GM19463 (cell line): Measurements from ENCODE around the gene TARDBP.
"Not testable (repeated sequence)": the region's sequence is repeated elsewhere in the genome, so short reads cannot be mapped to it uniquely, and the experiment has no call there.

Experiments
- ATAC-seq: cut with Tn5 transposase; IDR thresholded peaks from one replicate; pipeline ENCODE4 v1.9.1; 2021; ENCODE audit warnings: mild to moderate bottlenecking, moderate library complexity; ENCODE audit not compliant: unreplicated experiment

Gene TARDBP

DNA sequence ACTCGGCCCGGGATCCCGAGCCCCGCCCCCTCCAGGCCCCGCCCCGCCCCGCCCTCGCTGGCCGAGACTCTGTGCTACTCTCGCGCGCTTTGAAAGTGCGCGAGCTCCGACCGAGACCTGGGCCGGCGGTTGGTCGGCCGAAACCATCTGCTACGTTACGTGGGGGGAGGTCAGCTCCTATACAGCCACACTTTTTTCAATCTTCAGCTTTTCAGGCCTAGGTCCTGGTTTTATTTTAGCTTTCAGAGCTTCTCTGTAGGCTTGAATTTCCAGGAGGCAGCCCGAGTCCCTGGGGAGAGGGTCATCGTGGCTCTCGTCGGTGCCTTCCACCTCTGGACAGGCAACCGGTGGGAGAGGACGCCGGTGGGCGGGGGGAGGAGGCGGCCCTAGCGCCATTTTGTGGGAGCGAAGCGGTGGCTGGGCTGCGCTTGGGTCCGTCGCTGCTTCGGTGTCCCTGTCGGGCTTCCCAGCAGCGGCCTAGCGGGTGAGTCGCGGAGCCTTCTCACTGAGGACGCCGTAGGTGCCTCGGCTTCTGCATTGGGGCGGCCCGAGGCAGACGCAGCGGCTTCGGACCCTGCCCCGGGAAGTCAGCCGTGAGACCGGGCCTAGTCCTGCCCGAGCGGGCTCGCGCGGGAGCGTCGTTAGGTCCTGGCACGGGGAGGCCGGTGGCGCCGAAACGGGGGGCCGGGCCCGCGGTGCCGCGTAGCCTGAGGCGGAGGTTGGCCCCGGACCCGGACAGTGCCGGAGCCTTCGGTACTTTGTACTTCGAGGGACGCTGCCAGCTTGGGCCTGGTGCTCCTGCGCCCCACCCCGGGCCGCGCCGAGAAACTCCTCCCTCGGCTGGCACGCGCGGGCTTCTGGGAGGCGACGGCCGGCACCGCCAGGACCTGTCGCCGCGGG lies at the start of gene TARDBP:
TARDBP (plus strand) TSS at position 395 of the 900 bp plus-strand sequence. CDS start 1,074 bp downstream, outside the sequence.
- peak; percentile 87 for ATAC-seq

GRCh38 chr1:10965546-10966226 lies 46.8 kb upstream of the TARDBP start:
- ATAC-seq, result peak; percentile 50

DNA sequence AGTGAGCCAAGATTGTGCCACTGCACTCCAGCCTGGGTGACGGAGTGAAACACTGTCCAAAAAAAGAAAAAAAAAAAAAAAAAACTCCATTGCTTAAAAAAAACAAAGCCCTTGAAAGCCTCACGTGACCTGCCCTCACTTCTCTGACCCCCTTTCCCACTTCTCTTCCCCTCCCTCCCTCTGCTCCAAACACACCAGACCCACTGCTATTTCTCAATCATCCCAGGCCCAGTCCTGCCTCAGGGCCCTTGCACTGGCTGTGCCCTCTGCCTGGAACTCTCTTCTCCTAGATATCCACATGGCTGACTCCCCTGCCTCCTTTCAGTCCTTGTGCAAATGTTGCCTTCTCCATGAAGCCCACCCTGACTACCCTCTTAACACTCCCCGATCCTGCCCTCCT lies 45.4 kb upstream of the TARDBP start:
- ATAC-seq, result no peak

DNA sequence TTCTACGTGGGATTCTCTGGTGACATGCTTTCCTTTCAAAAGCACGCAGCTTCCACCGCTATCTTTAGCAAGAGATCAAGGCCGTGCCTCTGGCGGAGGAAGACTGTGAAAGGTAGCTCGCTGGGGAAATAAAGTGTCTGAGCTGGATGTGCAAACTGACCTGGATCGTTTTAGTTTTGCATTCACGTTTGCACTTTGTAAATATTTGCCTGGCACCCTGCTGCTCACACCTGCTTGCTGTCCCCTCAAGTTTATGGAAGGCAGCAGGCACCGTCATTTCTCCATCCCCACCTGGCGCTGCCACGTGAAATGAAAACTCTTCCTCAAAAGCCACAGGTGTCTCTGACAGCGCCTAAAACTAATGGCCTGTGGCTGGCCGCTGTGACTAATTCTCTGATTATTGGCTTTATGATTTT lies 44.0 kb upstream of the TARDBP start:
- no peak for ATAC-seq

GRCh38 chr1:10969267-10969970 lies 43.0 kb upstream of the TARDBP start:
- no peak for ATAC-seq

- ATAC-seq, result no peak
Observed at GRCh38 chr1:10969971-10970332, 42.5 kb upstream of the TARDBP start.

DNA sequence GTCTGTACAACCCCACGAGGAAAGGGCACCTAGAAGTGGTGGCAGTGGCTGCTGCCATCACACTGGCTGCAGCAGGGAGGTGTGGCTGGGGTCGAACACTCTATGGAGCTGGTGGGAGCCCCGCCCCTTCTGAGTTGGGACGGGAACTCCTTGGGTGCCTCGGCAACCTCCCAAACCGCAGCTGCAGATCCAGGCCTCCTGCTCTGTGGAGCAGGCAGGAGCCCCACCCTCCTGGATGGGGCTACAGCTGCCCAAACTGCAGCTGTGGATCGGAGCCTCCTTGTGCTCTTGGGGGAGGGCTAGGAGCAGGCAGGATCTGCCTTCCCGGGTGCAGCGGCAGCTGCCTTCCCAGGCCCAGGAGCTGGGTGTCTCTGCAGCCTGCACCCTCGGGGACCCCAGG lies 38.9 kb upstream of the TARDBP start:
- no peak for ATAC-seq

DNA sequence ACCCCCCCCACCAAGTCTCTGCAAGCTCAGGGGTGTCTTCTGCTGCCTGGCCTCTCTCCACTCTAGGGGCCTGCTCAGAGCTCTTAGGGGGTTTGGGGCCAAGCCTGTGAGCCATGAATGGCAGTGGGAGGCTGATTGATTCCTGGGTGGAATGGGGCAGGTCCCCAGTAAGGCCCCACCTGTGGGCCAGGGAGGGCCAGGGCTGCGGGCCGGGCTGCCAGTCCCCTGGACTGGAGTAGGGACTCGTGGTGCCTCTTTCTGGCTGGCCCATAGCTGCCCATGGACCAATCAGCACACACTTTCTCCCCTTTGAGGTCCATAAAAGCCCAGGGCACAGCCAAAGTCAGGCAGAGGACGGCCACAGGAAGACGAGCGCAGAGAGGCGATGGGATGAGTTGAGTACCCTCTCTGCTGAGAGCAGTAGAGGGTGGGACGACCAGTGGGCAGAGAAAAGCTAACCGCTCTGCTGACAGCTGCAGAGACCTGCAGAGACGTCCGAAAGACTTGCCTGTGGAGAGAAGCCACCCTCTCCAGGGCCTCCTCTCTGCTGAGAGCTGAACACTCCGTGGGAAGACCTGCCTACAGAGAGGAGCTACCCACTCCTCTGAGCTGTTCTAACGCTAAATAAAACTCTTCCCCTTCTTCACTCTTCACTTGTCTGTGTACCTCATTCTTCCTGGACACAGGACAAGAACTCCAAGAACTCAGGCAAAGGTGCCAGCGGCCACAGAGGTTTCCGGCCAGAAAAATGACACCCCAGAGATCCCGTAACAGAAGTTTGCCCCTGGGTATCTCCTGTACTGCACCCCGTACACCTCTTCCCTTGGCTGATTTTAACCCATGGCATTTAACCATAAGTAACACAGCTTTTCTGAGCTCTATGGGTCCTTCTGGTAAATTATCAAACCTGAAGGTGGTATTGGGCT lies 38.2 kb upstream of the TARDBP start:
- no peak for ATAC-seq

- no peak for ATAC-seq
Observed at GRCh38 chr1:10975567-10976326, 36.7 kb upstream of the TARDBP start.

DNA sequence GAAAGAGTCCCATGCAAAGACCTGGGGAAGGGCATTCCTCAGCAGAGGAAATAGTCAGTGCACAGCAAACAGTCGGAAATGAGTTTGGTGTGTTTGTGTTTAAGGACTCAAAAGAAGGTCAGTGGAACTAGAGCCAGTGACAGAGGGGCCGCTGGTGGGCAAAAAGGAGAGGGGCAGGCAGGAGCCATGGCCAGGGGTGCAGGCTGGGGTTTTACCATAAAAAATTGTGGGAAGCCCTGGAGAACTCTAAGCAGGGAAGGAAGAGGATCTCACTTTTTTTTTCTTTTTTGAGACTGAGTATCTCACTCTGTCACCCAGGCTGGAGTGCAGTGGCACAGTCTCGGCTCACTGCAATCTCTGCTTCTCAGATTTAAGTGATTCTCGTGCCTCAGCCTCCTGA lies 33.7 kb upstream of the TARDBP start:
- ATAC-seq, result no peak

GRCh38 chr1:10979483-10979920 lies 33.0 kb upstream of the TARDBP start:
- ATAC-seq, result no peak

DNA sequence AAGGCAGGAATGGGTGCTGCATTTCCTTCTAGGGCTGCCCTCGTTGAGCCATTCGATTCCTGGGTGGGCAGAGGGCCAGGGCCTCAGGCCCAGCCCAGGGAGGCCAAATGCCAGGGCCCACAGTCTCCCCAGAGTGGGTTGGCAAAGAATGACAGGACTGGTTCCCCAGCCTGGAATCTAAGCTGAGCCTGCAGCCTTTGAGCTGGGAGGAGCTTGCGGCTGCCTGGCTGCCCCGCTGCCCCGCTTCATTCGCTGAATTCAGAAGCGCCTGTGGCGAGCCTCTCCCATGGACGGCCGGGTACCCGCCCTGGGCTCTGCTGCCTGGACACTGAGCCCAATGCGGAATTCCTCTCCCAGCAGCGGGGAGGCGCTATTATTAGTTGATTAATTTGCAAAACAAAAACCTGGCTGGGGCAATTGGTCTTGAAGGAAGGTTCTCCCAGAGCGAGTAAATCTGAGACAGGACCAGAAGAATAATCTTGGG lies 32.3 kb upstream of the TARDBP start:
- no peak for ATAC-seq

- ATAC-seq, result no peak
Observed at GRCh38 chr1:10980841-10981727, 31.4 kb upstream of the TARDBP start.

DNA sequence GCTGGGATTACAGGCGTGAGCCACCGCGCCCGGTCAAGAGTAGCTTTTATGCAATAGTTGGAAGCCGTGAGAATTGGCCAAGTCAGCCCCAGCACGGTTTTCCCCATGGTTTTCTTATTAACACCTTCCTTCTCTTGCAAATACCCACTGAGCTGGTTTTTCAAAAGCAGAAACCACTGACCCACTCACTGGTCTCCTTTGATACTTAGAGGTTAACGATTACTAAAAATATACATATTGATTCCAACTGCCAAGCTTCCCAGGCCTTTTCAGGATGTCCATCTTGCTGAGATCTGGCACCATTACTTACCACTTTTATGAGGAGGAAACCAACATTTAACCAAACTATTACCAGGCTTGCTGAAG lies 25.9 kb upstream of the TARDBP start:
- ATAC-seq, result peak; percentile 23

DNA sequence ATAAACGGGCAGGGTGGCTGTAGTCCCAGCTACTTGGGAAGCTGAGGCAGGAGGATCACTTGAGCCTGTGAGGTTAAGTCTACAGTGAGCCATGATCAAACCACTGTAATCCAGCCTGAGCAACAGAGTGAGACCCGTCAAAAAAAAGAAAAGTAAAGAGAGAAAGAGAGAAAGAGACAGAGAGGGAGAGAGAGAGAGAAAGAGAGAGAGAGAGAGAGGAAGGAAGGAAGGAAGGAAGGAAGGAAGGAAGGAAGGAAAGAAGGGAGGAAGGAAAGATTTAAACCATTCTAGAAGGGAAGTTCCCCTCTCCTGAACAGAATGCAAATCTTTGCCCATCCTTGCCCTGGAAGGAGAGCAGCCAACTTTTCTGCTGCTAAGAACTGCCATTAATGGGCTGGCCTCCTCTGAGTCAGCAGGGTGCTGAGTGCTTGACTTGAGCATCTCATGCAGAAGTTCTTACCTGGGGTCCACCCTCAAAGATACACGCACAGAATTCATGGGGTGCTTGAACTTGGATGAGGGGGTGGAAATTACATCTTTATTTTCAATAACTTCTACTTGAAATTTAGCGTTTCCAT lies 24.5 kb upstream of the TARDBP start:
- ATAC-seq, result no peak

DNA sequence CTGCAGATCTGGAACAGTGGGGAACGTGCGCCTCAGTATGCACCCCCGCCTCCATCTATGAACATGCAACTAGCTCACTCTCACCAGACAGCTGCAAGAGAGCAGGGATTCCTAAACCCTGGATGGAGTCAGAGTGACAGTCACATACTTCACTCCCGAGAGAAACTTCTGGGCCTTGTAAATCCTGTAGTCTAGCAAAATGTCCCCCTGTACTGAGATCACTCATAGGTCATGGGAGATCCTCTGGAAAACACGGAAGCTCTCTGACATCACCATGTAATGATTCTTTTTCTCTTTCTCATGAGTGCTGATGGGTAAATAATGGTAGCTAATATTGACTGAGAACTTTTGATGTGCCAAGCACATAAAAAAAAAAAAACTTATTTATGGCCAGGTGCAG lies 23.4 kb upstream of the TARDBP start:
- no peak for ATAC-seq

GRCh38 chr1:10989920-10990516 lies 22.4 kb upstream of the TARDBP start:
- not testable (repeated sequence) for ATAC-seq

GRCh38 chr1:10990828-10991227 lies 21.6 kb upstream of the TARDBP start:
- no peak for ATAC-seq
